Astrocyte of the spinal cord (primary cell): ENCODE data around the gene UGT3A1.
"Not testable (repeated sequence)": the region's sequence is repeated elsewhere in the genome, so short reads cannot be mapped to it uniquely, and the experiment has no call there.

Experiments
- DNase-seq: peaks from one replicate; pipeline ENCODE4 v3.0.0; 2011; ENCODE audit warnings: low read depth, low spot score
- H3K4me3 ChIP-seq: 2 replicates; pipeline ENCODE4 v1.5.1; 2011; ENCODE audit warnings: low read depth, mild to moderate bottlenecking, low read length, moderate library complexity
- CTCF ChIP-seq: IDR thresholded peaks from 2 replicates; pipeline ENCODE4 v1.5.1; 2012; ENCODE audit warnings: low read depth, mild to moderate bottlenecking, low read length, inconsistent platforms
- in situ Hi-C: cut with HindIII; loops from 2 replicates; pipeline ENCODE4 v1.10.0; 2017; ENCODE audit warnings: low sequenced_read_pairs

The UGT3A1 gene

DNA sequence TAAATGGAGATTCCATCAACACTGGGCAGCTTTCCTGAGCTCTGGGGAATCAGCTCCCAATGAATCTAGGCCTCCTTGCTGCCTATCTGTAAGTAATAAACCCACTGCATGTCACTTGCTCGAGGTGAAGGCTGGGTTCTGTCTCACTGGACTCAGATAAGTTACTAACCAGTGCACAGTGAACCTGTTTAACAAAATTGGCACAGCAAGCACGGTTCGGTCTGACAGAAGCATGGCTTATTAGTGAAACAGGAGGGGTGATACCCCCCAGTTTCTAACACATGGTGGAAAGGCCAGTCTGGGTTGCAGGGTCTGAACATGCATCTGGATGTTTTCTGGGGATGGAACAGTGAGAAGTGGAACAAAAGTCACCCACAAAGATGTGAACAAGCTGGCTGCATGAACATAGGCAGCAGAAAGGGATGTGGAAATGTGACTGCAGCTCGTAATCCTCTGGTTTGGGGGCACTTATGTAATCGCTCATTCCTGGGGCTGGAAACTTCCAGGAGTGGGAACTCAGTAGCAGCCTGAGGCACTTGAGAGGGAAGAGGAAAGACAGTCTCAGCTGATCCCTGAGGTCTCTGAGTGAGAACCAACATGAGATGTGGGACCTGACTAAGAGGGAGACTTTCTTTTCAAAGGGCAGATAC, 37.8 kb upstream of the UGT3A1 start:
- no peak for TF ChIP-seq CTCF
- in situ Hi-C loops: no loop called here
- no peak for DNase-seq

DNA sequence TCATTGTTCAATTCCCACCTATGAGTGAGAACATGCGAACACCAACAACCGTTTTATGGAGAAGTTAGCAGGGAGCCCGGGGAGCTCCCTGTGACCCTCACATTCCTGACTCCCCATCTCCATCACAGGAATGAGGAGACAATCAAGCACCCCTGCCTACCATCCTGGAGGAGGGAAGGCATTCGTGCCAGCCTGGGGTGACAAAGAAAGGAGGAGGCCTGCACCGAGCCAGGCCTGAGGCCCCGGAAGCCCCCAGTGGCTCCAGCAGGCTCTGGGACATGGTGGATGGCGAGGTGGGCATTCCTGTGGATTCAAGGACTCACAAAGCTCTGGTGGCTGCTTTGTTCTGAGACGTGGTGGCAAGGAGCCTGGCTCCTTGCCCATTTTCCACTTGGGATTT, 36.5 kb upstream of the UGT3A1 start:
- no peak overlapping the region for H3K4me3 ChIP-seq
- in situ Hi-C loops: no loop called here
- no peak for DNase-seq
- no peak for TF ChIP-seq CTCF

More for the DNA sequence above, 37.8 kb upstream of the UGT3A1 start:
- no peak overlapping the region for H3K4me3 ChIP-seq

DNA sequence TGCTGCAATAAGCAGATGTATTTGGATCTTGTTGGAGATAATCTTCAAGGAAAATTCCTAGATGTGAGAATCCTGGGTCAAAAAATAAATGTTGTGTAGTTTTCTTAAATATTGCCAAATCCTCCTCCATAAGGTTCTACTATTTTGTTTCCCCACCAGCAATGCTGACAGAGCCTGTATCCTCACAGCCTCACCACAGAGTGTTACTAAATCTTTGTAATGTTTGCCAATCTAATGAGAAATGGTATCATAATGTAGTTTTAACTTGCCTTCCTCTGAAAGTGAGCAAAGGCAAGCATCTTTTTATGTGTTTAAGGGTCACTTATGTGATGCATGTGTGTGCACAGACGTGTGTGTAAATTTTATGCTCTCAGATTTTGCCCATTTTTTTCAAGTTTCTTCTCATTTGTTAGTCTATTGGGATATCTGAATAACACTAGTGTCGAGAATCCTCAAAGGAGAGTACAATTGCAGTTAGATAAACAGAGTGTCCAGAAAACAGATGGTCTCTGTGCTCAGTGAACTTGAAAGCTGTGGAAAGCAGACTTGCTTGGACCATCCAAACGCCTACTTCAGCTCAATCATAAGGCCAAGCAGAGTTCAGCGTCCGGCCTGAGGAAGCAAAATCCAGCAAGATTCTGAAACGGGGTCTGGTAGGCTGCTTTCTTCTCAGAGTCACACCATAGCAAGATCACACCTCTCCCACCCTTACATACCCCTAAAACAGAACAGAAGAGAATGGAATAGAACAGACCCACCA, 35.7 kb upstream of the UGT3A1 start:
- no peak overlapping the region for H3K4me3 ChIP-seq
- in situ Hi-C loops: no loop called here
- no peak for TF ChIP-seq CTCF
- DNase-seq: no peak

DNA sequence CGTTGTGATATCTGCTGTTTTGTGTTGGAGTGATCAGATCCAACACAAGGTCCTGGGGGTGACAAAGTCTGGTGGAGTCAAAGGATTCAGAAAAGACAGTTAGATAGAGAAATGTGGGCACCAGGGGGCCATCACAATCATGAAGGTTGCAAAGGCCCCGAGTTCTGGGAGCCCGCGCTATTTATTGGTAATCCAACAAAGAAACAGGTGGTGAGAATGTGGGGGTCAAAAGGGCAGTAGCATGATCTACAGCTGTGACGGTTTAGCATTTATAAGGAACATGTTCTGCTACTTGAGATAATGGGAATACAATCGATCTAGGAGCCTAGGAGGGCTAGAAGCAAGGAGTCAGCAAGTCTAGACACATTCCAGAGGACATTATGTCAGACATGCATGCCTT, 31.1 kb upstream of the UGT3A1 start:
- DNase-seq, H3K4me3 ChIP-seq, in situ Hi-C loops: not testable (repeated sequence)

- in situ Hi-C loops, DNase-seq, H3K4me3 ChIP-seq: not testable (repeated sequence)
Observed at GRCh38 chr5:36019584-36019983, 28.4 kb upstream of the UGT3A1 start.

DNA sequence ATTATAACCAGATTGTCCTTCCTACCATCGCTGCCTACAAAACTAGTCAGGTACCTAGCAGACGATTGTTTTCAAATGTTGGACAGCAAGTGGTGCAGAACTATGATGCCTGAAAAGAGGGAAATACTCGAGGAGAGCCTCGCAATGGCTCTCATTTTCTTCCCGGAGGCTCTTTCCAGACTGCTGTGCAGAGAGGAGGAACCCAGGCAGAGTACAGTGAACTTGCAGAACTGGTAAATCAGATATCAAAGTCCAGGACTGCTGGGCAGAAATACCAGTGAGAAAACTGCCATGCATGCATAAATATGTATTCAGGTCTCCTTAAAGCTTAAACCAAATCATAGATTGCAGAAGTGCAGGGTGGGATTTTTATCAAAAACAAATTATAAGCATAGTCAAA, 26.4 kb upstream of the UGT3A1 start:
- DNase-seq: no peak
- no peak for TF ChIP-seq CTCF

DNA sequence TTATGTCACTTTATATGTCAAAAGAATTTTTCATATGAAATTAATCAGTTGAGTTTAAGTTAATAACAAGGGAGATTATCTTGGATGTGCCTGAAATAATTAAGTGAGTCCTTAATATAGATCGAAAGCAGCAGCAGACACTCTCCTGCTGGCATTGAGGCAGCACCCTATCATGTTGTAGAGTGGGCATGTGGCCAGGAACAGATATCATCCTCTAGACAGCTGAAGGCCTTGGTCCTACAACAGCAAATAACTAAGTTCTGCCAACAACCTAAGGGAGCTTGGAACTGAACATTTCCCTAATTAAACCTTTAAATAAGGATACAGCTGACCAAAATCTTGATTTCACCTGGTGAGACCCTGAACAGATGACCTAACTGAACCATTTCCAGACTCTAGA, 25.8 kb upstream of the UGT3A1 start:
- no peak for DNase-seq
- in situ Hi-C loops: no loop called here
- H3K4me3 ChIP-seq: no peak overlapping the region
- TF ChIP-seq CTCF: no peak

More for the DNA sequence above, 26.4 kb upstream of the UGT3A1 start:
- no peak overlapping the region for H3K4me3 ChIP-seq
- in situ Hi-C loops: no loop called here

GRCh38 chr5:36013182-36013581, 22.0 kb upstream of the UGT3A1 start:
- TF ChIP-seq CTCF: no peak
- H3K4me3 ChIP-seq: no peak overlapping the region
- in situ Hi-C loops: no loop called here
- DNase-seq: no peak
